Heart left ventricle (tissue), 16 donors: ENCODE data around the gene RAB3GAP1. TPM values are rescaled to one million over a fixed set of nuclear protein-coding genes. Genes with fewer than 3 reads are reported as not detected.

Experiments
- ATAC-seq, 4 donors: fragments of 200-7000 bp; cut with Tn5 transposase; one replicate each; pipeline ENCODE4 v1.9.1; 2020 to 2022; ENCODE audit warnings: moderate library complexity in 4 of 4, mild to moderate bottlenecking in 3 of 4, moderate number of reproducible peaks in 1 of 4
- DNase-seq, 5 donors: peaks; one replicate each; pipeline ENCODE4 v3.0.0-alpha.2; 2020
- H3K27ac ChIP-seq, 12 donors: fragments of 200-600 bp; sonication (generic) in 4 of 12; one replicate each; pipeline versions ENCODE4 v1.5.0 to v1.8.0; 2016 to 2022; ENCODE audit warnings: mild to moderate bottlenecking in 2 of 12
- H3K27me3 ChIP-seq, 9 donors: fragments of 200-600 bp; sonication (generic) in 2 of 9; one replicate each; pipeline versions ENCODE4 v1.5.1 to v1.8.0; 2016 to 2022; ENCODE audit warnings: mild to moderate bottlenecking in 3 of 9
- H3K36me3 ChIP-seq, 9 donors: fragments of 200-600 bp; sonication (generic) in 2 of 9; one replicate each; pipeline versions ENCODE4 v1.5.0 to v1.8.0; 2018 to 2022; ENCODE audit warnings: mild to moderate bottlenecking in 2 of 9
- H3K4me1 ChIP-seq, 12 donors: fragments of 200-600 bp; sonication (generic) in 4 of 12; one replicate each; pipeline versions ENCODE4 v1.5.0 to v1.8.0; 2016 to 2022; ENCODE audit warnings: mild to moderate bottlenecking in 3 of 12
- H3K4me3 ChIP-seq, 12 donors: fragments of 200-600 bp; sonication (generic) in 4 of 12; one replicate each; pipeline versions ENCODE4 v1.5.0 to v1.8.0; 2017 to 2022; ENCODE audit warnings: mild to moderate bottlenecking in 9 of 12, moderate library complexity in 4 of 12
- H3K9me3 ChIP-seq, 12 donors: fragments of 200-600 bp; sonication (generic) in 4 of 12; one replicate each; pipeline versions ENCODE4 v1.5.0 to v1.8.0; 2016 to 2022; ENCODE audit warnings: mild to moderate bottlenecking in 1 of 12
- CTCF ChIP-seq, 12 donors: fragments of 200-600 bp; sonication (generic) in 4 of 12; IDR thresholded peaks; one replicate each; pipeline versions ENCODE4 v1.5.0 to v1.8.0; 2018 to 2022; ENCODE audit warnings: antibody characterized with exemption in 12 of 12, mild to moderate bottlenecking in 5 of 12
- POLR2A ChIP-seq, 2 donors: fragments of 450-650 bp; IDR thresholded peaks; one replicate each; pipeline ENCODE4 v1.6.1; 2017; ENCODE audit warnings: antibody characterized with exemption in 2 of 2, mild to moderate bottlenecking in 2 of 2, moderate library complexity in 2 of 2
- WGBS, 4 donors: extraction: QIAGEN DNeasy Blood & Tissue Kit in 2 of 4; methylation state at CpG; one replicate each; pipeline versions ENCODE4 v1.1.5 to v1.1.7; 2013 to 2018; 5-methylcytosine and 5-hydroxymethylcytosine counted together
- intact Hi-C, 10 donors: fragments of 100-400 bp; cut with DNase I; formaldehyde crosslinking; loops; one replicate each; pipeline versions ENCODE4 v1.11.1 to v1.14.2; 2022
- long read RNA-seq, 3 donors: library from polyadenylated mRNA; unstranded; transcript quantifications; one replicate each; pipeline ENCODE4 v2.0.0, GENCODE V29; 2020 to 2021
- polyA plus RNA-seq, 2 donors: library from polyadenylated mRNA; stranded (reverse); fragments of 200-250 nt; gene quantifications; one replicate each; pipeline ENCODE4 v1.2.3, GENCODE V29; 2013
- total RNA-seq, 9 donors: library from RNA; depleted of rRNA in 2 of 9; stranded (reverse); fragments of >200 nt in 2 of 9; fragmentation: NEBNext Ultra II Directional in 3 of 9; extraction: Animal tissue kit (Norgen Biotek cat#: 25700) in 3 of 9; gene quantifications; one replicate each; pipeline versions ENCODE4 v1.1.0 to v1.2.4, GENCODE V29; 2016 to 2023
- donor health status: ischemic (EF 13 %, LVEDD 7.1; RV severe dilation, severe dysfunction).
- donor health status: healthy with polysubstance abuse.
- donor health status: DM: no; HTN: yes; CAD: no.
- donor health status: DM: no; HTN: no; CAD: no.
- donor health status: ischemic (EF 25% LVEDD 6.9; RV normal size, moderate dysfunction).
- donor health status: ischemic (EF 25% LVEDD 5.7; RV mildly dilated, moderate dysfunction).
- donor health status: healthy.
- donor health status: DM: yes; HTN: yes; CAD: no.
- donor health status: ischemic (EF 35%, LVEDD 5.7; RV mildly dilated, moderate dysfunction).
- donor health status: nonischemic (EF 11% LVEDD 7.7; RV severe dilation, severe dysfunction).
- donor health status: DM: yes; HTN: yes; CAD: no.
- donor health status: PGD.
- donor health status: ischemic (EF 29% LVEDD 5.4; RV normal size, mild dysfunction).
- donor health status: nonischemic (EF 23%, LVEDD 6.1; RV moderate dilation, normal function).

RAB3GAP1 gene
- 10 to 100 TPM; 40.6 to 63.6 (median 56.4) TPM for total RNA-seq
- 10 to 100 TPM; 16.7 to 47.2 TPM for polyA plus RNA-seq
- long read RNA-seq, donor 1, full-length matches to known transcripts, result 17 of 32 reads
- long read RNA-seq, donor 1, partial matches to known transcripts, result 7 of 32 reads
- long read RNA-seq, donor 1, other reads (novel, unspliced or antisense), result 8 of 32 reads
- long read RNA-seq, donor 2, full-length matches to known transcripts, result 11 of 66 reads
- long read RNA-seq, donor 2, partial matches to known transcripts, result 46 of 66 reads
- long read RNA-seq, donor 2, other reads (novel, unspliced or antisense), result 9 of 66 reads
- long read RNA-seq, donor 3, full-length matches to known transcripts, result 26 of 49 reads
- long read RNA-seq, donor 3, partial matches to known transcripts, result 9 of 49 reads
- long read RNA-seq, donor 3, other reads (novel, unspliced or antisense), result 14 of 49 reads

- peak within 1 kb of the TSS; percentile 61 to 98 (median 94) for H3K27ac ChIP-seq
- ATAC-seq (peak; percentile 79 to 94 (median 94)), DNase-seq (peak; percentile 76 to 89 (median 79))
- intact Hi-C loops, result loop anchor here in 2 of 10 donors (2.0 to 5.0 kb wide), 3 partner anchors 479 to 690 kb away; partner anchors contain the start of genes R3HDM1 (in 2 of the 2), ZRANB3 (in 2 of the 2) and UBXN4 (in 1 of the 2)
- no peaks in the 10 kb centered on the region for H3K27me3 ChIP-seq
- H3K36me3 ChIP-seq, result peaks cover 0 to 7% (median 0%) of the 10 kb centered on the region in 9 donors
- H3K4me1 ChIP-seq, result peaks cover 4 to 47% (median 32%) of the 10 kb centered on the region in 12 donors
- H3K9me3 ChIP-seq, result no peaks in the 10 kb centered on the region
- peak in 1 of 2 donors; percentile 20 for TF ChIP-seq POLR2A (IDR thresholded peaks at IDR 0.05)
- no peak for TF ChIP-seq CTCF (IDR thresholded peaks at IDR 0.05)
- peak within 1 kb of the TSS; percentile 64 to 89 (median 77) for H3K4me3 ChIP-seq
- 0 to 1% (median 1%) methylated on average over 45 of the region's 45 CpGs for WGBS, 4 donors
Observed at GRCh38 chr2:135052042-135052876, at the start of gene RAB3GAP1. TSS of gene RAB3GAP1 (plus strand) at chr2:135052292. CDS start at chr2:135052308, 16 bp downstream.

GRCh38 chr2:135002836-135003235 is 49.3 kb upstream of the RAB3GAP1 start:
- H3K4me1 ChIP-seq, result peaks cover 0 to 7% (median 0%) of the 10 kb centered on the region in 12 donors
- ATAC-seq, result no peak
- H3K36me3 ChIP-seq, result no peaks in the 10 kb centered on the region
- intact Hi-C loops, result loop anchor here in 8 of 10 donors (5.0 to 10.0 kb wide), 7 partner anchors 122 to 794 kb away; no protein-coding TSS in a partner anchor
- WGBS, 4 donors, result 85 to 92% (median 87%) methylated on average over 4 of the region's 4 CpGs
- H3K9me3 ChIP-seq, result no peaks in the 10 kb centered on the region
- TF ChIP-seq CTCF (IDR thresholded peaks at IDR 0.05) (no peak), POLR2A (IDR thresholded peaks at IDR 0.05) (no peak)
- peaks cover 0 to 21% (median 0%) of the 10 kb centered on the region in 9 donors for H3K27me3 ChIP-seq
- no peak overlapping the region for H3K27ac ChIP-seq
- no peak overlapping the region for H3K4me3 ChIP-seq
- DNase-seq, result no peak

- Histone ChIP-seq H3K4me3 (no peak overlapping the region), H3K27me3 (peaks cover 0 to 26% (median 5%) of the 10 kb centered on the region in 9 donors), H3K36me3 (no peaks in the 10 kb centered on the region), H3K9me3 (no peaks in the 10 kb centered on the region), H3K4me1 (peaks cover 0 to 7% (median 0%) of the 10 kb centered on the region in 12 donors), H3K27ac (no peak overlapping the region)
- DNase-seq (peak; percentile 64 to 85 (median 75)), ATAC-seq (peak; percentile 81 to 99 (median 98))
- intact Hi-C loops, result loop anchor here (1.0 to 10.0 kb wide), 10 partner anchors 121 to 793 kb away; no protein-coding TSS in a partner anchor
- no peak for TF ChIP-seq POLR2A (IDR thresholded peaks at IDR 0.05)
- TF ChIP-seq CTCF (IDR thresholded peaks at IDR 0.05), result peak; percentile 82 to 96 (median 89)
- 7 to 11% (median 9%) methylated on average over 17 of the region's 17 CpGs for WGBS, 4 donors
Observed at GRCh38 chr2:135004005-135004746, 47.9 kb upstream of the RAB3GAP1 start.
